Measurements from ENCODE around the gene LTBP2.

LTBP2 gene

DNA sequence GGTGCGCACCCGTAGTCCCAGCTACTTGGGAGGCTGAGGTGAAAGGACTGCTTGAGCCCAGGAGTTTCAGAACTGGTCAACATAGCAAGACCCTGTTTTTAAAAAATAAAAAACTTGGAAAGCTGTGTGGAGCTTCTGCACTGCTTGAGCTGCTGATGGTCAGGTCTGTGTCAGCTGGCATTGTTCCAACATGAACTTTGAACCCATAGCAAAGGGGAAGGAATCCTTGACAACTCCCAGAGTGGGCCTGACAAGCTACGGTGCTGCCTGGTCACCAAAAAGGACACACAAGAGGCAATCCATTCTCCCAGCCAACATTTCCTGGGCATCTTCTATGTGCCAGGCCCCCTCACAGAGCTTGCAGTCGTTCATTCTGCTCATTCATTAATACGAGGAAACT lies 16.4 kb upstream of the LTBP2 start:
- no peak for TF ChIP-seq NFIC (IDR thresholded peaks at IDR 0.05)
- TF ChIP-seq FOXM1 (IDR thresholded peaks at IDR 0.05; ENCODE audit: borderline replicate concordance, low read depth): no peak
- TF ChIP-seq TCF12 (IDR thresholded peaks at IDR 0.05; ENCODE audit: low read depth): no peak
- TF ChIP-seq, protein P1, sequence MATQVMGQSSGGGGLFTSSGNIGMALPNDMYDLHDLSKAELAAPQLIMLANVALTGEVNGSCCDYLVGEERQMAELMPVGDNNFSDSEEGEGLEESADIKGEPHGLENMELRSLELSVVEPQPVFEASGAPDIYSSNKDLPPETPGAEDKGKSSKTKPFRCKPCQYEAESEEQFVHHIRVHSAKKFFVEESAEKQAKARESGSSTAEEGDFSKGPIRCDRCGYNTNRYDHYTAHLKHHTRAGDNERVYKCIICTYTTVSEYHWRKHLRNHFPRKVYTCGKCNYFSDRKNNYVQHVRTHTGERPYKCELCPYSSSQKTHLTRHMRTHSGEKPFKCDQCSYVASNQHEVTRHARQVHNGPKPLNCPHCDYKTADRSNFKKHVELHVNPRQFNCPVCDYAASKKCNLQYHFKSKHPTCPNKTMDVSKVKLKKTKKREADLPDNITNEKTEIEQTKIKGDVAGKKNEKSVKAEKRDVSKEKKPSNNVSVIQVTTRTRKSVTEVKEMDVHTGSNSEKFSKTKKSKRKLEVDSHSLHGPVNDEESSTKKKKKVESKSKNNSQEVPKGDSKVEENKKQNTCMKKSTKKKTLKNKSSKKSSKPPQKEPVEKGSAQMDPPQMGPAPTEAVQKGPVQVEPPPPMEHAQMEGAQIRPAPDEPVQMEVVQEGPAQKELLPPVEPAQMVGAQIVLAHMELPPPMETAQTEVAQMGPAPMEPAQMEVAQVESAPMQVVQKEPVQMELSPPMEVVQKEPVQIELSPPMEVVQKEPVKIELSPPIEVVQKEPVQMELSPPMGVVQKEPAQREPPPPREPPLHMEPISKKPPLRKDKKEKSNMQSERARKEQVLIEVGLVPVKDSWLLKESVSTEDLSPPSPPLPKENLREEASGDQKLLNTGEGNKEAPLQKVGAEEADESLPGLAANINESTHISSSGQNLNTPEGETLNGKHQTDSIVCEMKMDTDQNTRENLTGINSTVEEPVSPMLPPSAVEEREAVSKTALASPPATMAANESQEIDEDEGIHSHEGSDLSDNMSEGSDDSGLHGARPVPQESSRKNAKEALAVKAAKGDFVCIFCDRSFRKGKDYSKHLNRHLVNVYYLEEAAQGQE (IDR thresholded peaks at IDR 0.05; ENCODE audit: low read depth): no peak
- TF ChIP-seq EP300 (IDR thresholded peaks at IDR 0.05; ENCODE audit: borderline replicate concordance): no peak
- TF ChIP-seq YY1 (IDR thresholded peaks at IDR 0.05; ENCODE audit: low read depth): no peak

DNA sequence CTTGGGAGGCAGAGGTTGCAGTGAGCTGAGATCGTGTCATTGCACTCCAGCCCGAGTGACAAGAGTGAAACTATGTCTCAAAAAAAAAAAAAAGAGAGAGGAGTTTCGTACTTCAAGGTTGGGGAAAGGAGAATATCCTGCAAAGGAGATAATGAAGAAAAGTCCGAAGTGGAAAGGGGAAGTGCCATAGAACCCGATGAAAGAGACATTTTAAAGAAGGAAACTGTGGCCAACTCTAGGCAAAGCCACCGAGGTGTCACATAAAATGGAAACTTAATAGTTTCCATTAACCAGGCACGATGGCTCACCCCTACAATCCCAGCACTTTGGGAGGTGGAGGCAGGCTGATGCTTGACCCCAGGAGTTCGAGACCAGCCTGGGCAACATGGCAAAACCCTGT lies 15.0 kb upstream of the LTBP2 start:
- TF ChIP-seq YY1 (IDR thresholded peaks at IDR 0.05; ENCODE audit: low read depth): no peak

DNA sequence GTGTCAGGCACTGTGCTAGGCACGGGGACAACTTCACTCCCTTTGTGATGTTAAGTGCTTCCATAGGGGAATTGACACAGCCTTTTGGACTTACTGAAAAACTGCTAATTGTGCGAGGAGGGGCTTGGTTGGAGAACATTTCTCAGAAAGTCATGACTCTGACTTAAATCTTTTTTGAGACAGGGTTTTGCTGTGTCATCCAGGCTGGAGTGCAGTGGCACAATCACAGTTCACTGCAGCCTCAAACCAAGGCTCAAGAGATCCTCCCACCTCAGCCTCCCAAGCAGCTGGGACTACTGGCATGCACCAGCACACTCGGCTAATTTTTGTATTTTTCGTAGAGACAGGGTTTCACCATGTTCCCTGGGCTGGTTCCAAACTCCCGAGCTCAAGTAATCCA lies 10.2 kb upstream of the LTBP2 start:
- TF ChIP-seq NFIC (IDR thresholded peaks at IDR 0.05) (no peak), EGR1 (IDR thresholded peaks at IDR 0.05) (no peak), CEBPB (IDR thresholded peaks at IDR 0.05) (no peak), ZBTB7A (IDR thresholded peaks at IDR 0.05; ENCODE audit: low read depth) (no peak), TCF12 (IDR thresholded peaks at IDR 0.05; ENCODE audit: low read depth) (no peak), YY1 (IDR thresholded peaks at IDR 0.05; ENCODE audit: low read depth) (no peak), FOXM1 (IDR thresholded peaks at IDR 0.05; ENCODE audit: borderline replicate concordance, low read depth) (no peak), EP300 (IDR thresholded peaks at IDR 0.05; ENCODE audit: borderline replicate concordance) (no peak), TEAD4 (IDR thresholded peaks at IDR 0.05) (no peak), RAD21 (IDR thresholded peaks at IDR 0.05; ENCODE audit: low read depth) (no peak), TAF1 (IDR thresholded peaks at IDR 0.05; ENCODE audit: low read depth) (no peak), CREB1 (IDR thresholded peaks at IDR 0.05; ENCODE audit: low read depth) (no peak)
- TF ChIP-seq, protein P2, sequence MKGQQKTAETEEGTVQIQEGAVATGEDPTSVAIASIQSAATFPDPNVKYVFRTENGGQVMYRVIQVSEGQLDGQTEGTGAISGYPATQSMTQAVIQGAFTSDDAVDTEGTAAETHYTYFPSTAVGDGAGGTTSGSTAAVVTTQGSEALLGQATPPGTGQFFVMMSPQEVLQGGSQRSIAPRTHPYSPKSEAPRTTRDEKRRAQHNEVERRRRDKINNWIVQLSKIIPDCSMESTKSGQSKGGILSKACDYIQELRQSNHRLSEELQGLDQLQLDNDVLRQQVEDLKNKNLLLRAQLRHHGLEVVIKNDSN (IDR thresholded peaks at IDR 0.05): no peak
- TF ChIP-seq, protein P3, sequence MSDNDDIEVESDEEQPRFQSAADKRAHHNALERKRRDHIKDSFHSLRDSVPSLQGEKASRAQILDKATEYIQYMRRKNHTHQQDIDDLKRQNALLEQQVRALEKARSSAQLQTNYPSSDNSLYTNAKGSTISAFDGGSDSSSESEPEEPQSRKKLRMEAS (IDR thresholded peaks at IDR 0.05): no peak
- TF ChIP-seq, protein P1 (IDR thresholded peaks at IDR 0.05; ENCODE audit: low read depth): no peak

DNA sequence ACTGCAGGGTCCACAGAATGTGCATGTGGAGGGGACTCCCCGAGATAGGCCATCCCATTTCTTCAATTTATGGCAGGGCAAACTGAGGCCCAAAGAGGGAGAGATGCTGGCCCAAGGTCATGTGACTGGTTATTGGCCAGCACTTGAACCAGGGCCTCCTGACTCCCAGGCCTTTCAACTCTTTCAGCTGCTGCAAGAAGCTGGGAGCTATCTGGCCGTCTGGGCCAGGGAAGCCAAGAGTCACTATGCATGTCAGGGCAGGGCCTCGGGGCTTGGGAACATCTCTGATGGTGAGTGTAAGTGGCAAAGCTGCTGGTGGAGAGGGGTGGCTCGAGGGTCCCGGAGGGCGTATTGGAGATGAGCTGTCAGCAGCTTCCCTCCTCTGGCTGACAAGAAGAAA lies 9.5 kb upstream of the LTBP2 start:
- TF ChIP-seq EP300 (IDR thresholded peaks at IDR 0.05; ENCODE audit: borderline replicate concordance): no peak
- TF ChIP-seq, protein P2 (IDR thresholded peaks at IDR 0.05): peak; percentile 56; the same call in 1 of the 2 replicates

DNA sequence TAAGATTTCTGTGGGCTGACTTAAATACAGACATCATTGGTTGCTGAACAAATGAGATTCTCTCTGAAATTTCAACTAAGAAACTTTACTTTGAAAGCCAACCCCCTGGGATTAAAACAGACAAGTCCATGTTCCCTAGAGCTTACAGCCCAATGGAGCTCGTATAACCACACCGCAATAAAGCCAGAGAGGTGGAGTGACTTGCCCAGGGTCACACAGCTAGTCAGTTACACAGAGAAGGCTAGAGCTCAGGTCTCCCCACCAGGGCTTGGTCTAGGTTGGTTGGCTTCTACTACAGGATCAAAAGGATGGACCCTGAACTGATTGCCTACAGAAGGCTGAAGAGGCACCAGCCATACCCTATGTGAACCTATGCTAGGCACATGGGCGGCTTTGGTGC lies 8.9 kb upstream of the LTBP2 start:
- TF ChIP-seq NFIC (IDR thresholded peaks at IDR 0.05): no peak
- TF ChIP-seq ZBTB7A (IDR thresholded peaks at IDR 0.05; ENCODE audit: low read depth): no peak
- TF ChIP-seq FOXM1 (IDR thresholded peaks at IDR 0.05; ENCODE audit: borderline replicate concordance, low read depth): no peak
- no peak for TF ChIP-seq CEBPB (IDR thresholded peaks at IDR 0.05)
- TF ChIP-seq TEAD4 (IDR thresholded peaks at IDR 0.05): no peak

DNA sequence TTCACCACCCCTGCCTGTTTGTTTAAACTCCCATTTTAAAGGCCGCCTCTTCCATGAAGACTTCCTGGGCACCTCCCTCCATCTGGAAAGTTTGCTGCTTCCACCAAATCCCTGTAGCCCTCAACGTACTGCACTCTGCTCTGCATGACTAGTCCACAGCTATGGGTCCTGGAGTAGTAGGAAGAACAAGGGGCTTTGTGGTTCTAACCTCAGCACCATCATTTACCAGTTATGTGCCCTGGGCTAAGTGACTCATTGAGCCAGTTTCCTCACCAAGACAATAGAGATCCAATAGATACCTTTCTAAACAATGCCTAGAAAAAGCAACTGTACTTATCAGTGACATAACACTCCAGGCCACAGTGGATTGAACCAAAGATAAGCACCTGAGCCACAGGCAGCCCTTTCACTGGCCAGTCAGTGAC lies 8.5 kb upstream of the LTBP2 start:
- TF ChIP-seq, protein P2 (IDR thresholded peaks at IDR 0.05): no peak
- TF ChIP-seq CREB1 (IDR thresholded peaks at IDR 0.05; ENCODE audit: low read depth) (0 out of 2 replicates have a peak, but pooled peaks have one; percentile 22), CEBPB (IDR thresholded peaks at IDR 0.05) (no peak), EP300 (IDR thresholded peaks at IDR 0.05; ENCODE audit: borderline replicate concordance) (peak; percentile 75; the same call in 1 of the 2 replicates), TCF12 (IDR thresholded peaks at IDR 0.05; ENCODE audit: low read depth) (peak; percentile 80), NFIC (IDR thresholded peaks at IDR 0.05) (peak; percentile 66), RAD21 (IDR thresholded peaks at IDR 0.05; ENCODE audit: low read depth) (0 out of 2 replicates have a peak, but pooled peaks have one; percentile 1), EGR1 (IDR thresholded peaks at IDR 0.05) (no peak), FOXM1 (IDR thresholded peaks at IDR 0.05; ENCODE audit: borderline replicate concordance, low read depth) (peak; percentile 76), ZBTB7A (IDR thresholded peaks at IDR 0.05; ENCODE audit: low read depth) (no peak), TEAD4 (IDR thresholded peaks at IDR 0.05) (peak; percentile 65; the same call in 1 of the 2 replicates), YY1 (IDR thresholded peaks at IDR 0.05; ENCODE audit: low read depth) (no peak), TAF1 (IDR thresholded peaks at IDR 0.05; ENCODE audit: low read depth) (no peak)
- TF ChIP-seq, protein P1 (IDR thresholded peaks at IDR 0.05; ENCODE audit: low read depth): no peak
- TF ChIP-seq, protein P3 (IDR thresholded peaks at IDR 0.05): peak; percentile 16; the same call in 1 of the 2 replicates
